ENCODE measurements around the gene ZNF205.

The ZNF205 gene

GRCh38 chr16:3084969-3085670 is 27.3 kb upstream of the ZNF205 start:
- Histone ChIP-seq H3K9me3 (no peaks in the 10 kb centered on the region), H3K36me3 (no peaks in the 10 kb centered on the region), H3K27me3 (peaks cover 29% of the 10 kb centered on the region), H3K4me1 (no peaks in the 10 kb centered on the region), H3K4me3 (ENCODE audit: low read depth, low read length) (no peak overlapping the region)
- no peak for TF ChIP-seq CTCF (IDR thresholded peaks at IDR 0.05; ENCODE audit: low read depth, low read length)
- no peak for DNase-seq

DNA sequence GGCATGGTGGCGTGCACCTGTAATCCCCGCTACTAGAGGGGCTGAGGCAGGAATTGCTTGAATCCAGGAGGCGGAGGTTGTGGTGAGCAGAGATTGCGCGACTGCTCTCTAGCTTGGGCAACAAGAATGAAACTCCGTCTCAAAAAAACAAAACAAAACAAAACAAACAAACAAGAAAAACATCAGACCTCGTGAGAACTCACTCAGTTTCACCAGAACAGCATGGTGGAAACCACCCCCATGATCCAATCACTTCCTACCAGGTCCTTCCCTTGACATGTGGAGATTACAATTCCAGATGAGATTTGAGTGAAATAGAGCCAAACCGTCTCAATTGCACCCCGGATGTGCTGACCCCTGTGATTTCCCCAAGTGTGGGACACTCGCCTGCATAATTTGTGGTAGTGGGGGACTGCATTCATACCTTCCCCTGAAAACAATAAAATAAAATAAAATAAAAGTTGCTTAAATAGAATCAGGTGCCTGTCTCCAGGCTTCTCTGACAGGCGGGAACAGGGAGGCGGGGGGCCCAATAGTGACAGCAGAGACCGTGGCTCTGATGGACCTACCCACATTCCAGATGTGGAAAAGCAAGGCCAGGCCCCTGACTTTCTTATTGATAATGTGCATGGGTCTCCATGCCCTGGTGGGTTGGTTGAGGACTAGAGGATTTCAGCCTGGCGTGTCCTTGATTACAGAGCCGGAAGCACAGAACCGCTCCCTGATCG is 26.4 kb upstream of the ZNF205 start:
- no peaks in the 10 kb centered on the region for H3K36me3 ChIP-seq
- H3K4me3 ChIP-seq (ENCODE audit: low read depth, low read length): no peak overlapping the region
- H3K4me1 ChIP-seq: no peaks in the 10 kb centered on the region
- no peaks in the 10 kb centered on the region for H3K9me3 ChIP-seq
- no peak for DNase-seq
- peaks cover 28% of the 10 kb centered on the region for H3K27me3 ChIP-seq
- TF ChIP-seq CTCF (IDR thresholded peaks at IDR 0.05; ENCODE audit: low read depth, low read length): no peak

DNA sequence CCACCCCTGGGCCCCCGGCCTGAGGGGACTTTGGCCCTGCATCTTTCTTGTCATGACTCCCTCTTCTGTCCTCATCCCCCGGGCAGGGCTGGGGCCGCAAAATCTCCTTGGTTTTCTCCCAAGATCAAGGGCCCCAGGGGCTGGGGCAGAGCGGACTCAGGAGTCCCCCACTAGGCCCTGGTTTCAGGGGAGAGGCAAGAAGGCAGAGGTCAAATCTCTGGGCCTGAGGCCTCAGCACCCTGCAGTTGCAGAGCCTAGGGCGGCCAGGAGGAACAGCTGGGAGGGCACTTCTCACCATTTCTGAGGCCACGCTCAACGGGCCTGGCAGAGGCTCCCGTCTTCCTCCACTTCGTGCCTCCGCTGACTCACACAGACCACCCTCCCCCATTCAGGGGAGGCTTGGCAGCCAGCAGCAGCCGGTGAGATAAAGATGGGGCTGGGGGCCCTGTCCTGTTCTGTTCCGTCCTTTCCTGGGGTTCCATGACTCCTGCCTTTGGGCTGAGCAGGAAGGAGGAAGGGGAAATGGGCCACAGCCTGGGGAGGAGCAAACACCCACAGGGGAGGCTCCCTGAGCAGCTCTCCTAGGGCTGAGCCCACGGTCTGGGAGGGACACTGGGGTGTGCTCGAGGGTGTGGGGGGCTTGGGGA is 25.7 kb upstream of the ZNF205 start:
- no peak for DNase-seq
- Histone ChIP-seq H3K4me1 (no peaks in the 10 kb centered on the region), H3K4me3 (ENCODE audit: low read depth, low read length) (no peak overlapping the region), H3K9me3 (no peaks in the 10 kb centered on the region), H3K27me3 (peaks cover 31% of the 10 kb centered on the region), H3K36me3 (no peaks in the 10 kb centered on the region)
- no peak for TF ChIP-seq CTCF (IDR thresholded peaks at IDR 0.05; ENCODE audit: low read depth, low read length)

GRCh38 chr16:3087243-3088235 is 24.8 kb upstream of the ZNF205 start:
- H3K4me1 ChIP-seq: no peaks in the 10 kb centered on the region
- DNase-seq: no peak
- H3K9me3 ChIP-seq: no peaks in the 10 kb centered on the region
- H3K27me3 ChIP-seq: peaks cover 36% of the 10 kb centered on the region
- H3K4me3 ChIP-seq (ENCODE audit: low read depth, low read length): no peak overlapping the region
- no peaks in the 10 kb centered on the region for H3K36me3 ChIP-seq
- peak; percentile 25; the same call in 1 of the 2 replicates for TF ChIP-seq CTCF (IDR thresholded peaks at IDR 0.05; ENCODE audit: low read depth, low read length)

- H3K9me3 ChIP-seq: no peaks in the 10 kb centered on the region
- peaks cover 43% of the 10 kb centered on the region for H3K27me3 ChIP-seq
- TF ChIP-seq CTCF (IDR thresholded peaks at IDR 0.05; ENCODE audit: low read depth, low read length): no peak
- no peaks in the 10 kb centered on the region for H3K4me1 ChIP-seq
- no peaks in the 10 kb centered on the region for H3K36me3 ChIP-seq
- H3K4me3 ChIP-seq (ENCODE audit: low read depth, low read length): no peak overlapping the region
- DNase-seq: no peak
Observed at GRCh38 chr16:3088450-3088849, 23.9 kb upstream of the ZNF205 start.
